ENCODE data around the gene NCKAP5.

The NCKAP5 gene
- total RNA-seq = 0 to 0.18 (median 0) reads per million in 9 experiments

DNA sequence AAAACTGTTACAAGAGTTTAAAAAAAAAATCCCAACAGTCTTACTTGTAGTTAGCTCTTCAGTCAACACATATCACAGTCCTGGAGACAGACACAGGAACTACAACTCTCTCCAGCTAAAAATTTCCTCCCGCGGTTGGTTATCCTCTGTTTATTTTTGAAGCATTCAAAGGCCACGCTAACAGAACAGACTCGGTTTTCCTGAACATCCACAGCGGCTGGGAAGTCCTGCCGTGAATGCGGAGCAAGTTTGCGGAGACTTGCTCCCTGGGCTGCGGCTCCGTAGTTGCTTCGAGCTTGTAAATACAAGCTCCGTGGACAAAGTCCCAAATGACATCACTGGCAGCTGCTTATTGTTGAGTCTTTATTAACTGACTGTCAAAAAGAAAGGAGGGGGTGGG lies at the start of gene NCKAP5:
TSS of gene NCKAP5 (minus strand) at position 292 of the 400 bp plus-strand sequence. CDS start 50,937 bp downstream, outside the sequence.
- Mint-ChIP-seq H3K27ac (no peak within 1 kb of the TSS), H3K4me1 (ENCODE audit: low read depth in 2 of 2) (no peaks in the 10 kb centered on the region), H3K4me3 (no peak within 1 kb of the TSS), H3K9me3 (peaks cover 0 to under 1% of the 10 kb centered on the region in 2 donors), H3K36me3 (ENCODE audit: insufficient read depth) (no peaks in the 10 kb centered on the region), H3K27me3 (peaks cover 0 to 15% of the 10 kb centered on the region in 2 donors)
- ATAC-seq (replicated peaks) (no peak), DNase-seq (no peak)

GRCh38 chr2:133609664-133610063 lies 41.4 kb upstream of the NCKAP5 start:
- DNase-seq = no peak
- no peaks in the 10 kb centered on the region for H3K4me1 Mint-ChIP-seq (ENCODE audit: low read depth in 2 of 2)
- no peaks in the 10 kb centered on the region for H3K36me3 Mint-ChIP-seq (ENCODE audit: insufficient read depth)
- no peaks in the 10 kb centered on the region for H3K27me3 Mint-ChIP-seq
- H3K27ac Mint-ChIP-seq = no peak overlapping the region
- no peak for ATAC-seq (replicated peaks)
- H3K9me3 Mint-ChIP-seq = peaks cover 10 to 12% of the 10 kb centered on the region in 2 donors
- H3K4me3 Mint-ChIP-seq = no peak overlapping the region

GRCh38 chr2:133608291-133608690 lies 40.0 kb upstream of the NCKAP5 start:
- Mint-ChIP-seq H3K36me3 (ENCODE audit: insufficient read depth) (no peaks in the 10 kb centered on the region), H3K27me3 (no peaks in the 10 kb centered on the region), H3K9me3 (peaks cover 0 to 8% of the 10 kb centered on the region in 2 donors), H3K4me1 (ENCODE audit: low read depth in 2 of 2) (no peaks in the 10 kb centered on the region), H3K4me3 (no peak overlapping the region), H3K27ac (no peak overlapping the region)
- DNase-seq = no peak
- no peak for ATAC-seq (replicated peaks)

- DNase-seq (no peak), ATAC-seq (replicated peaks) (no peak)
- Mint-ChIP-seq H3K27me3 (no peaks in the 10 kb centered on the region), H3K27ac (no peak overlapping the region), H3K4me1 (ENCODE audit: low read depth in 2 of 2) (no peaks in the 10 kb centered on the region), H3K36me3 (ENCODE audit: insufficient read depth) (no peaks in the 10 kb centered on the region), H3K9me3 (peaks cover under 1 to 8% of the 10 kb centered on the region in 2 donors), H3K4me3 (no peak overlapping the region)
Observed at GRCh38 chr2:133607679-133608078, 39.4 kb upstream of the NCKAP5 start.

GRCh38 chr2:133606616-133607015 lies 38.4 kb upstream of the NCKAP5 start:
- Mint-ChIP-seq H3K4me1 (ENCODE audit: low read depth in 2 of 2) (no peaks in the 10 kb centered on the region), H3K27ac (no peak overlapping the region), H3K27me3 (no peaks in the 10 kb centered on the region), H3K36me3 (ENCODE audit: insufficient read depth) (no peaks in the 10 kb centered on the region), H3K4me3 (no peak overlapping the region), H3K9me3 (peaks cover 10% of the 10 kb centered on the region in 2 donors)
- no peak for ATAC-seq (replicated peaks)
- no peak for DNase-seq

DNA sequence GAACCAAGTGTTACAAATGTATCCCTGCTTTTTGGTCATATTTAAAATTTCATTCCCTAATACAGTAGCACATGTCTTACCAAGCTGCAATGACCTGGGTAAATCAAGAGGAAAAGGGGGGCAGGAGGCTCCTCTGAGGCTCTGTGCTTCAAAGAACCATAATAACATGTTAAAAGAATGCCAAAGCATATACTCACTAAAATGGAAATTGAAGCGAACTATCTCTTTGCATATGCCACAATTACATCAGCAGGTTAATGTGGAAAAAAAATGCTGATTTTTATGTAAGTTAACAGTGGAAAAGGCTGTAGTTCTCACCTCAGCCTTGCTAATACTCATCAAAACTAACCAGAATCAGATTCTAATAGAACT lies 37.5 kb upstream of the NCKAP5 start:
- H3K27me3 Mint-ChIP-seq = no peaks in the 10 kb centered on the region

DNA sequence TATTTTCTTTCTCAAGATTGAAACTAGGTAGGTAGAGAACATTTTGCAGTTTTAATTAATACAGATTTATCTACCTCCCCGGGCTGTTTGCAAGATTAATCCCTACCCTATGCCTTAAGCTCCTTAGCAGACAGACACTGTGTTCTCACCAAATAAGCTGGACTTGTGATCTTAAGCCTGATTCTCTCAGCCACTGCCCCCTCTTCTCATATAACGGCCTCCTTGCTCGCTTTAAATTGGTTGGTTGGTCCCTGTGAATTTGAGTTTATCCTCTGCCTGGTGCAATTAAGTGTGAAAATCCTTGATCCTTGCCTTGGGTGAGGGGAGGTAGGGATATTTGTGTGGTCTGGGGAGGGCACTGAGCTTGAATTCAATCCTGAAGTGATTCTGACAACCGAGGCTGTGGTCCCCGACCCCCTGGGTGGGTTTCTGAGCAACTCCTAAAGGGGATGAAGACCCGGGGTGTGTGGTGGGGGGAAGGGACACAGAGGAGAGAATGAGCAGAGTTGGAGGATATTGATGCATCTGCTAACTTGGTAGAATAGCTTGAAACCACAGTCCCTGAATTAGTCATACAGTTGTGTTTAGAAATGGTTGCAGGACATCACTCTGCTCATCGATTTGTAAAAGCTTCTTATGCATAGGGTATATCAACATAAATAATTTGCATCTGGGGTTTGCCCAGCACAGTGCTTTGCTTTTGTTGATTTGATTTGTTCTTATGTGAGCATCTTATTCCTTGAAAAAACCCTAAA lies 36.9 kb upstream of the NCKAP5 start:
- ATAC-seq (replicated peaks) = no peak
- Mint-ChIP-seq H3K4me3 (no peak overlapping the region), H3K9me3 (peaks cover 9 to 10% of the 10 kb centered on the region in 2 donors), H3K27me3 (no peaks in the 10 kb centered on the region), H3K4me1 (ENCODE audit: low read depth in 2 of 2) (no peaks in the 10 kb centered on the region), H3K27ac (no peak overlapping the region), H3K36me3 (ENCODE audit: insufficient read depth) (peaks cover 3% of the 10 kb centered on the region)
- DNase-seq = no peak

More for the DNA sequence above, 37.5 kb upstream of the NCKAP5 start:
- H3K36me3 Mint-ChIP-seq (ENCODE audit: insufficient read depth) = peaks cover 3% of the 10 kb centered on the region
- H3K4me1 Mint-ChIP-seq (ENCODE audit: low read depth in 2 of 2) = no peaks in the 10 kb centered on the region
- no peak overlapping the region for H3K4me3 Mint-ChIP-seq
- no peak overlapping the region for H3K27ac Mint-ChIP-seq
- peaks cover 10% of the 10 kb centered on the region in 2 donors for H3K9me3 Mint-ChIP-seq
- DNase-seq (no peak), ATAC-seq (replicated peaks) (no peak)

DNA sequence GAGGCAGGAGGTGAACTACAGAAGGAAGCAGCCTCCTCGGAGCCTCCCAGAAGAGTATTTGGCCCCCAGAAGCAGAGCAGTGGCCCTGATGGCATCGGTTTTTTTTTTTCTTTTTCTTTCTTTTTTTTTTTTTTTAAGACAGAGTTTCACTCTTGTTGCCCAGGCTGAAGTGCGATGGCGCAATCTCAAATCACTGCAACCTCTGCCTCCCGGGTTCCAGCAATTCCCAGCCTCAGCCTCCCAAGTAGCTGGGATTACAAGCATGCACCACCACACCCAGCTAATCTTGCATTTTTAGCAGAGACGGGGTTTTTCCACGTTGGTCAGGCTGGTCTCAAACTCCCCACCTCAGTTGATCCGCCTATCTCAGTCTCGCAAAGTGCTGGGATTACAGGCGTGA lies 34.8 kb upstream of the NCKAP5 start:
- Mint-ChIP-seq H3K27me3 (no peaks in the 10 kb centered on the region), H3K9me3 (peaks cover 5 to 20% of the 10 kb centered on the region in 2 donors), H3K4me1 (ENCODE audit: low read depth in 2 of 2) (no peaks in the 10 kb centered on the region), H3K4me3 (no peak overlapping the region), H3K36me3 (ENCODE audit: insufficient read depth) (peaks cover 7% of the 10 kb centered on the region), H3K27ac (no peak overlapping the region)
- DNase-seq (no peak), ATAC-seq (replicated peaks) (no peak)

DNA sequence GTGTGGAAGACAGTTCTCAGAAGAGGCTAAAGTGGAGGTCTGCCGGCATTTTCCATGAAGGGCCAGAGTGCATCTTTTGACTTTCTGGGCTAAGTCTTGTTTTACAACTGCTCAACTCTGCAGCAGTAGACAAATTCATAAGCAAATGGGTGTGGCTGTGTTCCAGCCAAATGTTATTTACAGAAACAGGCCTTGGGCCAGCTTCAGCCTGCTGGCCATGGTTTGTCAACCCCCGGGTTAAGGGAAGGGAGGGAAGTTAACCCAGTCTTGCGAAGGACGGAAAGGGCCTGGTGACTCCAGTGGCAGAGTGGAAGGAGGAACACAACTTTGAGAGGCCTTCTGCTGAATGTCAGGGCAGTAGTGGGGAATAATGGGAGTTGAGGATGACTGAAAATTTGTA lies 34.3 kb upstream of the NCKAP5 start:
- Mint-ChIP-seq H3K27me3 (no peaks in the 10 kb centered on the region), H3K4me1 (ENCODE audit: low read depth in 2 of 2) (no peaks in the 10 kb centered on the region), H3K27ac (no peak overlapping the region), H3K4me3 (no peak overlapping the region), H3K36me3 (ENCODE audit: insufficient read depth) (peaks cover 7% of the 10 kb centered on the region), H3K9me3 (peaks cover 4 to 20% of the 10 kb centered on the region in 2 donors)
- DNase-seq = no peak
- ATAC-seq (replicated peaks) = no peak

GRCh38 chr2:133600266-133600928 lies 32.1 kb upstream of the NCKAP5 start:
- Mint-ChIP-seq H3K27ac (no peak overlapping the region), H3K4me1 (ENCODE audit: low read depth in 2 of 2) (no peaks in the 10 kb centered on the region), H3K4me3 (no peak overlapping the region), H3K9me3 (peaks cover 4 to 20% of the 10 kb centered on the region in 2 donors), H3K36me3 (ENCODE audit: insufficient read depth) (peaks cover 7% of the 10 kb centered on the region), H3K27me3 (no peaks in the 10 kb centered on the region)
- ATAC-seq (replicated peaks) (no peak), DNase-seq (no peak)

- H3K9me3 Mint-ChIP-seq = peaks cover 2 to 20% of the 10 kb centered on the region in 2 donors
- no peak overlapping the region for H3K4me3 Mint-ChIP-seq
- no peaks in the 10 kb centered on the region for H3K27me3 Mint-ChIP-seq
- ATAC-seq (replicated peaks) (no peak), DNase-seq (no peak)
- H3K27ac Mint-ChIP-seq = no peak overlapping the region
- H3K36me3 Mint-ChIP-seq (ENCODE audit: insufficient read depth) = peaks cover 7% of the 10 kb centered on the region
- no peaks in the 10 kb centered on the region for H3K4me1 Mint-ChIP-seq (ENCODE audit: low read depth in 2 of 2)
Observed at GRCh38 chr2:133599811-133600210, 31.5 kb upstream of the NCKAP5 start.

- Mint-ChIP-seq H3K27ac (no peak overlapping the region), H3K9me3 (peaks cover 2 to 23% of the 10 kb centered on the region in 2 donors), H3K27me3 (no peaks in the 10 kb centered on the region), H3K4me3 (no peak overlapping the region), H3K4me1 (ENCODE audit: low read depth in 2 of 2) (no peaks in the 10 kb centered on the region), H3K36me3 (ENCODE audit: insufficient read depth) (peaks cover 7% of the 10 kb centered on the region)
- DNase-seq = no peak
- ATAC-seq (replicated peaks) = no peak
Observed at GRCh38 chr2:133599211-133599803, 31.0 kb upstream of the NCKAP5 start.

- Mint-ChIP-seq H3K9me3 (peaks cover 2 to 27% of the 10 kb centered on the region in 2 donors), H3K27me3 (no peaks in the 10 kb centered on the region), H3K27ac (no peak overlapping the region), H3K36me3 (ENCODE audit: insufficient read depth) (peaks cover 7% of the 10 kb centered on the region), H3K4me3 (no peak overlapping the region), H3K4me1 (ENCODE audit: low read depth in 2 of 2) (no peaks in the 10 kb centered on the region)
- no peak for DNase-seq
- ATAC-seq (replicated peaks) = no peak
Observed at GRCh38 chr2:133598769-133599168, 30.5 kb upstream of the NCKAP5 start.
